ENCODE data around the gene POU2AF2.

DNA sequence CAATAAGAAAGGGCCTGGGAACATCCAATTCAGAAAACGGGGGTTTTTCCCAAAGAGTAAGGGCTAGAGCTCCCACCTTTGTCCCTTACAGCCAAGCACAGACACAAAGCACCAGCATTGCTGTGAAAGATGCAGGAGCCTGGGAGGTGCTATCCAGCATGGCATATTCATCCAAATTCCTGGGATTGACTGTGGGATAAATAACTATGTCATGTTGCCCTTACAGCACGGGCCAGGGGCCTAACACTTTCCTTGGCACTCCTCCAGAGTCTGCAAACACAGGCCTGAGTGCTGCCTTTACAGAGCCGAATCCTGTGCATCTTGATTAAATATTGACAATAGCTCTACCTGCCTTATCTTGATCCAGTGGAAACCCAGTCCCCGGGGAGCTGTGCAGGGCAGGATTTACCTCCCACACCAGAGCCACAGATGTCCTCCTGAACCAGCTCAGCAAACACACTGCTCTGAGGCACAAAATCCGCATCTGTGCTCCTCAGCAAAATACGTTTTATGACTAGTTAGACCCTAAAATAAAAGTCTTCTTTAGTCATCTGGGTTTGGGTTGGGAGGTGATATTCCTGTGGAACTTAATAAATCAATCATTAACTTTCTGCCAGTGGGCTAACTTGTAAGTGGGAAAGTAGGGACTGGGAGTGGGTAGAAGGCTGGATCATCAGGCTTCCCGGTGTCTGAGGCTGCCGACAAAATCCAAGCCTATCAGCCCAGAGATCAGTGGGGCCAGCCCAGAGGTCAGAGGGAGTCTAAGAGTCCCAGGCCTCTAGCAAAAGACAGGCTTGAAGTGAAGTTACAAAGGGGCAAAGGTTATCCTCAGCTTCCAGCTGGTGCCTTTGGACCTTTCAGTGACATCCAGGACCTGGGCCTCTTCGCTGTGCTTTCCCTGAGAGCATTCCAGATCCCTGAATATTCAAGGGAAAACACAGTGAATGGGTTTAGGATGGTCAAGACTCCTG lies 89.3 kb downstream of the POU2AF2 start:
- TF ChIP-seq, protein P1, sequence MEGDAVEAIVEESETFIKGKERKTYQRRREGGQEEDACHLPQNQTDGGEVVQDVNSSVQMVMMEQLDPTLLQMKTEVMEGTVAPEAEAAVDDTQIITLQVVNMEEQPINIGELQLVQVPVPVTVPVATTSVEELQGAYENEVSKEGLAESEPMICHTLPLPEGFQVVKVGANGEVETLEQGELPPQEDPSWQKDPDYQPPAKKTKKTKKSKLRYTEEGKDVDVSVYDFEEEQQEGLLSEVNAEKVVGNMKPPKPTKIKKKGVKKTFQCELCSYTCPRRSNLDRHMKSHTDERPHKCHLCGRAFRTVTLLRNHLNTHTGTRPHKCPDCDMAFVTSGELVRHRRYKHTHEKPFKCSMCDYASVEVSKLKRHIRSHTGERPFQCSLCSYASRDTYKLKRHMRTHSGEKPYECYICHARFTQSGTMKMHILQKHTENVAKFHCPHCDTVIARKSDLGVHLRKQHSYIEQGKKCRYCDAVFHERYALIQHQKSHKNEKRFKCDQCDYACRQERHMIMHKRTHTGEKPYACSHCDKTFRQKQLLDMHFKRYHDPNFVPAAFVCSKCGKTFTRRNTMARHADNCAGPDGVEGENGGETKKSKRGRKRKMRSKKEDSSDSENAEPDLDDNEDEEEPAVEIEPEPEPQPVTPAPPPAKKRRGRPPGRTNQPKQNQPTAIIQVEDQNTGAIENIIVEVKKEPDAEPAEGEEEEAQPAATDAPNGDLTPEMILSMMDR (IDR thresholded peaks at IDR 0.05), result no peak
- TF ChIP-seq POLR2A (IDR thresholded peaks at IDR 0.05), result no peak

All from breast epithelium (tissue), 3 donors.